Measurements from ENCODE around the gene TMED1. TPM values are rescaled to one million over a fixed set of nuclear protein-coding genes. Genes with fewer than 3 reads are reported as not detected.

TMED1 gene
- total and polyA plus RNA-seq, 2 of the 4 experiments (the other 2 are of a cell fraction): 37.6 to 41.4 TPM

DNA sequence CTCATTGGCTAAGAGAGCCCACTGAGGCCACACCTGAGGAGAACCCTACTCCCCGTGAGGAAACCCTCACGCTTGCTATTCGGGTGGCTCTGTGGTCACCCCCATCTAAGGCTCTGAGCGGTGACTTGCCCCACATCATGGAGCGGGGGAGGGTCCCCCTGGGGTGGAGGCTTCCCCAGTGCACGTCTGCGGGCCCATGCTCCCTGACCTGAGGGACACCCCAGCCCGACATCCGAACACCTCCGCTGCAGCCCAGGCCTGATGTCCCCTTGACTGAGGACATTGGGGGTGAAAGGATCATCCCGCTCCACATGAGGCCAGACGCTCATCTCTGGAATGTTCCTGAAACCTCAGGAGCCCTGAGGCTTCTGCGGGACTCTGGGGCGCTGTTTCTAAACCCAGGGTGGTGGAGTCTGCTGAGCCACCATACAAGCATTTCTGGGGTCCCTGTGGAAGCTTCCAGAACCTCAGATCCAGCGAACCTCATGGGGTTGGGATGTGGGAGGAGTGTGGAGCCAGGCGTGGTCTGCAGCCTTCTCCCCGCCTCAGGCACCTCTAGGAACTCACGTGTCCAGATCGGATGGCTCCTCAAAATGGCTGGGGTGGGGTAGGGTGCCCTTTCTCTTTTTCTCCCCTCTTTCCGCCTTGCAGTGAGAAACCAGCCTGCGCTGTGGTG, 19.9 kb downstream of the TMED1 start:
- H3K36me3 ChIP-seq (ENCODE audit: control insufficient read depth, insufficient read depth, low read length): peaks cover 53% of the 10 kb centered on the region
- no peak for TF ChIP-seq MAZ (IDR thresholded peaks at IDR 0.05; ENCODE audit: borderline replicate concordance, low read depth, low read length)
- no peak for TF ChIP-seq MXI1 (IDR thresholded peaks at IDR 0.05; ENCODE audit: borderline replicate concordance, low read depth, low read length)
- no peak for TF ChIP-seq RFX5 (IDR thresholded peaks at IDR 0.05; ENCODE audit: low read depth, low read length)
- TF ChIP-seq, protein P1, sequence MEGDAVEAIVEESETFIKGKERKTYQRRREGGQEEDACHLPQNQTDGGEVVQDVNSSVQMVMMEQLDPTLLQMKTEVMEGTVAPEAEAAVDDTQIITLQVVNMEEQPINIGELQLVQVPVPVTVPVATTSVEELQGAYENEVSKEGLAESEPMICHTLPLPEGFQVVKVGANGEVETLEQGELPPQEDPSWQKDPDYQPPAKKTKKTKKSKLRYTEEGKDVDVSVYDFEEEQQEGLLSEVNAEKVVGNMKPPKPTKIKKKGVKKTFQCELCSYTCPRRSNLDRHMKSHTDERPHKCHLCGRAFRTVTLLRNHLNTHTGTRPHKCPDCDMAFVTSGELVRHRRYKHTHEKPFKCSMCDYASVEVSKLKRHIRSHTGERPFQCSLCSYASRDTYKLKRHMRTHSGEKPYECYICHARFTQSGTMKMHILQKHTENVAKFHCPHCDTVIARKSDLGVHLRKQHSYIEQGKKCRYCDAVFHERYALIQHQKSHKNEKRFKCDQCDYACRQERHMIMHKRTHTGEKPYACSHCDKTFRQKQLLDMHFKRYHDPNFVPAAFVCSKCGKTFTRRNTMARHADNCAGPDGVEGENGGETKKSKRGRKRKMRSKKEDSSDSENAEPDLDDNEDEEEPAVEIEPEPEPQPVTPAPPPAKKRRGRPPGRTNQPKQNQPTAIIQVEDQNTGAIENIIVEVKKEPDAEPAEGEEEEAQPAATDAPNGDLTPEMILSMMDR (conservative IDR thresholded peaks at IDR 0.05; ENCODE audit: low read depth, low read length): no peak
- no peak for TF ChIP-seq BHLHE40 (IDR thresholded peaks at IDR 0.05; ENCODE audit: low read depth, low read length)
- TF ChIP-seq POLR2A (IDR thresholded peaks at IDR 0.05; ENCODE audit: low read depth, low read length): peak; percentile 51; the same call in 1 of the 2 replicates
- TF ChIP-seq, protein P2, sequence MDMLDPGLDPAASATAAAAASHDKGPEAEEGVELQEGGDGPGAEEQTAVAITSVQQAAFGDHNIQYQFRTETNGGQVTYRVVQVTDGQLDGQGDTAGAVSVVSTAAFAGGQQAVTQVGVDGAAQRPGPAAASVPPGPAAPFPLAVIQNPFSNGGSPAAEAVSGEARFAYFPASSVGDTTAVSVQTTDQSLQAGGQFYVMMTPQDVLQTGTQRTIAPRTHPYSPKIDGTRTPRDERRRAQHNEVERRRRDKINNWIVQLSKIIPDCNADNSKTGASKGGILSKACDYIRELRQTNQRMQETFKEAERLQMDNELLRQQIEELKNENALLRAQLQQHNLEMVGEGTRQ (IDR thresholded peaks at IDR 0.05; ENCODE audit: low read depth, low read length): no peak
- TF ChIP-seq NFE2L2 (IDR thresholded peaks at IDR 0.05; ENCODE audit: low read depth, low read length): no peak
- TF ChIP-seq CEBPB (IDR thresholded peaks at IDR 0.05; ENCODE audit: low read depth, low read length): no peak
- peak overlapping the region; percentile 94 for H3K9ac ChIP-seq (ENCODE audit: low read depth, low read length)
- peaks cover 26 to 88% of the 10 kb centered on the region in 2 experiments; a peak in 3 of 4 replicates for H3K79me1 ChIP-seq (ENCODE audit: low read depth in 1 of 2, low read length in 2 of 2)
- peak; percentile 14 for DNase-seq
- H3K9me1 ChIP-seq (ENCODE audit: insufficient read depth, low read length): peaks cover 24% of the 10 kb centered on the region
- ATAC-seq (ENCODE audit: low read depth): no peak
- H3K4me3 ChIP-seq (ENCODE audit: insufficient read depth, low read depth, low read length): peak overlapping the region; percentile 63
- peak overlapping the region; percentile 82 for H2BK120ac ChIP-seq (ENCODE audit: low read depth, low read length)
- intact Hi-C loops (cut with micrococcal nuclease): no loop called here
- peak overlapping the region; percentile 96 for H3K4me2 ChIP-seq (ENCODE audit: low read depth, low read length)
- CTCF ChIA-PET: no interaction called here
- peaks cover 3% of the 10 kb centered on the region for H4K20me1 ChIP-seq (ENCODE audit: insufficient read depth, low read length)
- POLR2A ChIA-PET (ENCODE audit: unreplicated experiment): no interaction called here
- peak overlapping the region; percentile 99 for H3K4ac ChIP-seq (ENCODE audit: low read depth, low read length)
- H4K91ac ChIP-seq (ENCODE audit: insufficient read depth, low read depth, low read length): peak overlapping the region; percentile 98
- H3K4me1 ChIP-seq (ENCODE audit: control insufficient read depth, insufficient read depth, low read length): peaks cover 33% of the 10 kb centered on the region
- peak overlapping the region; percentile 33 for H2AFZ ChIP-seq (replicated peaks; ENCODE audit: low read length, poor library complexity)
- peak overlapping the region; percentile 99 for H2AK5ac ChIP-seq (ENCODE audit: low read depth, low read length)
- in situ Hi-C loops (cut with MboI; ENCODE audit: low sequenced_read_pairs): no loop called here
- H3K9me3 ChIP-seq (ENCODE audit: control insufficient read depth, insufficient read depth, low read length): no peaks in the 10 kb centered on the region
- dilution Hi-C loops (cut with HindIII; ENCODE audit: low sequenced_read_pairs, unreplicated experiment): no loop called here
- H3K27me3 ChIP-seq (ENCODE audit: control insufficient read depth, insufficient read depth, low read length): no peaks in the 10 kb centered on the region
- H2BK20ac ChIP-seq (ENCODE audit: low read depth, low read length): peak overlapping the region; percentile 36; the same call in 1 of the 2 replicates
- 92% methylated on average over 5 of the region's 21 CpGs; no CpG with 5 or more reads in 1 of the 2 experiments for WGBS, 2 experiments (ENCODE audit: extremely low coverage in 2 of 2, insufficient read length in 1 of 2)
- peak overlapping the region; percentile 98 for H3K14ac ChIP-seq (replicated peaks; ENCODE audit: low read depth, low read length)
- H4K8ac ChIP-seq (ENCODE audit: low read depth in 2 of 2, low read length in 2 of 2): peak overlapping the region; percentile 91 to 97
- peak overlapping the region; percentile 100 for H2AK9ac ChIP-seq (replicated peaks; ENCODE audit: low read depth, low read length, poor library complexity)
- H2BK5ac ChIP-seq (ENCODE audit: low read depth, low read length, poor library complexity, severe bottlenecking): peak overlapping the region; percentile 98
- peak overlapping the region; percentile 97 for H3K56ac ChIP-seq (ENCODE audit: extremely low read depth, insufficient read depth, low read length)
- peak overlapping the region; percentile 98 for H3K27ac ChIP-seq (ENCODE audit: insufficient read depth, low read length)
- BruUV-seq (replicated peaks): no TSS peak
- peak overlapping the region; percentile 68; the same call in 1 of the 3 replicates for H2BK15ac ChIP-seq (ENCODE audit: low read depth, low read length)
- peak overlapping the region; percentile 95; the same call in 1 of the 2 replicates for H3K23ac ChIP-seq (ENCODE audit: low read depth, low read length)
- H4K5ac ChIP-seq (ENCODE audit: low read depth, low read length): peak overlapping the region; percentile 69
- peak overlapping the region; percentile 54 for H3K18ac ChIP-seq (ENCODE audit: low read depth, low read length)
